DMS114 treated with DMSO at 0.1 percent for 48 hours (cell line): ENCODE results near the gene DXO.
"Not testable (repeated sequence)": the region's sequence is repeated elsewhere in the genome, so short reads cannot be mapped to it uniquely, and the experiment has no call there.

Source experiments
- DNase-seq: peaks from one replicate; lab custom pipeline; 2025; ENCODE audit not compliant: unreplicated experiment; lab: John Stamatoyannopoulos, UW

Gene DXO

GRCh38 chr6:31932137-31932536 lies 39.8 kb downstream of the DXO start:
- DNase-seq: not testable (repeated sequence)

- DNase-seq: no peak
Measured at GRCh38 chr6:31930962-31931361, 41.0 kb downstream of the DXO start.

GRCh38 chr6:31928672-31928939 lies 43.3 kb downstream of the DXO start:
- DNase-seq: no peak

- DNase-seq: no peak
Measured at GRCh38 chr6:31927863-31928671, 43.9 kb downstream of the DXO start.

- DNase-seq: no peak
Measured at GRCh38 chr6:31927242-31927862, 44.6 kb downstream of the DXO start, which contains the start of gene C2. C2 (plus strand) TSS chr6:31927717; CDS start chr6:31927753, 36 bp downstream.

GRCh38 chr6:31922942-31923341 lies 49.0 kb downstream of the DXO start:
- no peak for DNase-seq

GRCh38 chr6:31920811-31921210 lies 51.1 kb downstream of the DXO start:
- DNase-seq: no peak
